Measurements from ENCODE around the gene SSTR5.

Gene SSTR5

GRCh38 chr16:1124291-1124690, 51.7 kb downstream of the SSTR5 start:
- DNase-seq (ENCODE audit: low spot score), result no peak

DNA sequence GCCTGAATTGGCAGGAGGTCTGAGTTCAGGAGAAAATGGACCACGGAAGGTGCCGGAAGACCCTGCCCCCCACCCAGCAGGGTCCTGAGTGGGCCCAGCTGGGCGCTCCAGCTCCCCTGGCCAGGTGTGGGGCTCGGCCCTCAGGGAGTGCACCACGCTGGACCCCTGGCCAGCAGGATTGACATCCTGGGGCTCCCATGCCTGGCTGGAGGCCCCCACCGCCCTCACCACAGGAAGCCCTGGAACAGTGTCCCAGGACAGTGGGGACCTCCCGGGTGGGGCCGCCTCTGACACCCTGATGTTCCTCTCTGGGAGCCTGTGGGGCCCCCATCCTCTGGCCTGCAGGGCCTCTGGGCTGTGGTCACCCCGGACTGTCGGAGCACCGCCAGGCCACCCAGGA, 52.2 kb downstream of the SSTR5 start:
- DNase-seq (ENCODE audit: low spot score), result no peak

GRCh38 chr16:1125471-1125870, 52.9 kb downstream of the SSTR5 start:
- peak; percentile 44 for DNase-seq (ENCODE audit: low spot score)

DNA sequence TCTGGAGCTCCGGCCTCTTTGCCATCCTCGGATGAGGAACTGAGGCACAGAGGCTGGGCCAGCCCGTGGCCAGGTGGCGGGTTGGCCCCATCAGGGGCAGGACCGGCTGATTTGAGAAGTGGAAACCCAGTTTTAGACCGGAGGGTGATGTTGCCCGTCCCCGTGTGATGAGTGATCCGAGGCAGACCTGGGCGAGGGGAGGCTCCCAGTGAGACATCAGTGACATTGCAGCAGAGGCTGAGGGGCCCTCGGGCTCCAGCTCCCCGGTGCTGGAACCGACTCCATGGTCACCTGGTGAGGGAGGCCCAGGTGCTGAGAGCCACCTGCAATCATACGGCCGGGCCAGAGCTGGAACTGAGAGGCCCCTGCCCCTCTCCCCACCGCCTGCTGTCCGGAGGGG, 53.5 kb downstream of the SSTR5 start:
- no peak for DNase-seq (ENCODE audit: low spot score)

DNA sequence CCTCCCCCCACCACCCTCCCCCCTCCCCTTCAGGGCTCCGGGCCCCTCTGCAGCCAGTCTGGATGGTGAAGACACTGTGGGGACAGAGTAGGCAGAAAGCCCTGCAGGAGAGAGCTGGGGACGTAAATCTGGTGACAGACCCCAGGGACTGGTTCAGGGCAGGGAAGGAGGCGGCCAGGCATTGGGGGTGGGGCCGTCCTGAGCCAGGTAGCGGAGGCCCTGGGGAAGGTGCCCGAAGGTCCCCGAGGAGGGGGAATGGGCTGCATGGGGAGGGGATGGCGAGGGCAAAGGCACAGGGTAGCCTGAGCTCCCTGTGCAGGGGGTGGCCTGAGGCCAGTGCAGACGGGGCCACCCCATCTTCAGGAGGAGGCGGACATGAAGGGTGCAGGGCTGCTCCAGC, 54.0 kb downstream of the SSTR5 start:
- DNase-seq (ENCODE audit: low spot score), result no peak

DNA sequence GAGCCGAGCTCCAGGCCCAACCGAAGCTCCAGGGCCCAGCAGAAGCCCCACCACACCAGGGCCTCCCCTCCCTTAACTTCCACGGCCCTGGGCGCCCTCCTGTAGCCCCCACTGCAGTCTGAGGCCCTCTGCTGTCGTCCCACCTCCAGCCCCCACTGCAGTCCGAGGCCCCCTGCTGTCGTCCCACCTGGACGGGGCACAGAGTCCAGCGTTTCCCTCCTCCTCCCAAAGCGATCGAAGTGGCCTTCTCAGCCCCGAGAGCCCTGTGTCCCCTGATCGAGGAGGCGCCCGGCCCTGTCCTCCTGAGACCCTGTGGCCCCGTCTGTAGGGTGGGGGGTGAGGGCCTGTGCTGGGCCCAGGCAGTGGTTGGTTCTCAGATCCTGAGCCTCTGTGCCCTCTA, 54.6 kb downstream of the SSTR5 start:
- no peak for DNase-seq (ENCODE audit: low spot score)

- no peak for DNase-seq (ENCODE audit: low spot score)
Observed at GRCh38 chr16:1127971-1128715, 55.6 kb downstream of the SSTR5 start.

DNA sequence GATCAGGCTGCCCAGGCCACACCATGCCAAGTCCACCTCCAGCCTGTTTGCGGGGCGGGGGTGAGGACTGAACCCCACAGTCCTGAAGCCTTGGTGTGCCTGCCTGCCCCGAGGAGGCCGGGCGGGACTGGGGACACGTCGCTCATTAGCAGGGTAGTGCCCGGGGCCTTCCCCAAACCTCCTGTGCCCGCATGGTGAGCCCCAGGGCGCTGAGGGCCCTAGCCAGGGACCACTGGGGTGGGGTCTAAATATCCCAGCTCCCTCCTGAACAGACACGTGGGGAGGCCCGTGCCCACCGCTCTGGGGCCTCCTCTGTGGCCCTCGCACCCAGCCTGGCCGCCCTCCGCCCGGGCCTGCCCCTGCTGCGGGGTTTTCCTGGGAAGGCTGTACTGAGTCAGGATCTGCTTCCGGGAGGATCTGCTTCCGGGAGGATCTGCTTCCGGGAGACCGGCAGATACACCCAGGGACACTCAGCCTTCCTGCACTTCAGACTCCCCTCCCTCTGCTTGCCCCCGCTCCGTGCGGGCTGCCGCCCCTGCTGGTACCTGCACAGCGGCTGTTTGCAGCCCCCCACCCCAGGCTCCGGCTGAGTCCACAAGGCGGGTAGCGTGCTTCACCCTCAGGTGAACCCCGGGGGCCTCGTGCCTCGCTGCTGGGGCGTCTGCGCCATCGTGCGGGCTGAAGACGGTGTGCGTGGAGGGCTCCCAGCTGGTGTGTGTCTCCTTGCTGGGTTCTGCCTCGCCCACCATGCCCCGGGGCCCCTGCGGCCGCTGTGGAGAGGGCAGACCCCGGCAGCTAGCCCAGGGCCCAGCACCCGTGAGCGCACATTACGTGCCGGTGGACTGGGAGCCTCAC, 56.8 kb downstream of the SSTR5 start:
- no peak for DNase-seq (ENCODE audit: low spot score)

DNA sequence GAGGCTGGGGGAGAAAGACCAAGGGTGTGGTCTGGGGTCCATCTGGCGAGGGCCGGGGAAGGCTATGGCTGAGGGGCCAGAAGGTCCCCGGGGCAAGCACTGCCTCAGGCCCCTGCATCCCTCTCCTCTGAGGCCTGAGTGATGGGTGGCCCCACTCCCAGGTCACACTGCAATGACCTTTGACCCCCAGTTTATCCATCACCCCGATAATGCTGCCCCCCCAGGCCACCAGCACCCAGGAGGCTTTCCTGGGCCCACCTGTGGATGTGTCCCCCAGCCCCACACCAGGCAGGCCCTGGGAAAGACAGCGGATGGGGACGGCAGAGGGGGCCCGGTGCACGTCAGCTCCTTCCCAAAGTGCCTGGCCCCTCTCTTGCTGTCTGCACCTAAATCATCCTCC, 57.8 kb downstream of the SSTR5 start:
- DNase-seq (ENCODE audit: low spot score), result no peak
